Measurements from ENCODE around the gene SASH1.

DNA sequence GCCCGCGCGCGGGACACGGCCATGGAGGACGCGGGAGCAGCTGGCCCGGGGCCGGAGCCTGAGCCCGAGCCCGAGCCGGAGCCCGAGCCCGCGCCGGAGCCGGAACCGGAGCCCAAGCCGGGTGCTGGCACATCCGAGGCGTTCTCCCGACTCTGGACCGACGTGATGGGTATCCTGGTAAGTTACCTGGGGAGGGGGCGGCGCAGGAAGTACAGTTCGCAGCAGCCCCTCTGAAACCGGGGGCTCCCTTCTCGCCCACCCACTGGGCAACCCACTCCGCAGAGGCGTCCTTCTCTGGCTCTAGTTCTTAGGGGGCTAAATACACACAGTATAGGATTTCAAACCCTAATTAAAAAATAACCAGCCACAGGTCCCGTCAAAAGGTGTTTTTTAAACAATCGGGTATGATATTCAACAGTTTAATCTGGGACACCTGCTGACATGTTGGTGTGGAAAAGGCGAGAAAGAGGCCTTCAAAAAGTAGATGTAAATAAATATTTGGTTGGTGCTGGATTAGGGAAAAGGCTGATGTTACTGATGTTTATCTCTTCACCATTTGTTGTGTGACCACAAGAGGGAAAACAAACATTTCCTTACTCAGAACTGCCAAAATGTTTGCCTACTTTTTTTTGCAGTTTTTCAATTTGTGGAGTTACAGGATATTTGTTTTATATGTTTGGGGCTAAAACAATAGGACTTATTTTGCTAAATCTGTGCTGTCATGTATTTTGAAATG is 577 bp downstream of the SASH1 start:
- TF ChIP-seq, protein P1, sequence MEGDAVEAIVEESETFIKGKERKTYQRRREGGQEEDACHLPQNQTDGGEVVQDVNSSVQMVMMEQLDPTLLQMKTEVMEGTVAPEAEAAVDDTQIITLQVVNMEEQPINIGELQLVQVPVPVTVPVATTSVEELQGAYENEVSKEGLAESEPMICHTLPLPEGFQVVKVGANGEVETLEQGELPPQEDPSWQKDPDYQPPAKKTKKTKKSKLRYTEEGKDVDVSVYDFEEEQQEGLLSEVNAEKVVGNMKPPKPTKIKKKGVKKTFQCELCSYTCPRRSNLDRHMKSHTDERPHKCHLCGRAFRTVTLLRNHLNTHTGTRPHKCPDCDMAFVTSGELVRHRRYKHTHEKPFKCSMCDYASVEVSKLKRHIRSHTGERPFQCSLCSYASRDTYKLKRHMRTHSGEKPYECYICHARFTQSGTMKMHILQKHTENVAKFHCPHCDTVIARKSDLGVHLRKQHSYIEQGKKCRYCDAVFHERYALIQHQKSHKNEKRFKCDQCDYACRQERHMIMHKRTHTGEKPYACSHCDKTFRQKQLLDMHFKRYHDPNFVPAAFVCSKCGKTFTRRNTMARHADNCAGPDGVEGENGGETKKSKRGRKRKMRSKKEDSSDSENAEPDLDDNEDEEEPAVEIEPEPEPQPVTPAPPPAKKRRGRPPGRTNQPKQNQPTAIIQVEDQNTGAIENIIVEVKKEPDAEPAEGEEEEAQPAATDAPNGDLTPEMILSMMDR (IDR thresholded peaks at IDR 0.05), result no peak
- TF ChIP-seq POLR2AphosphoS5 (IDR thresholded peaks at IDR 0.05; ENCODE audit: low read depth, low read length), result no peak
